Common myeloid progenitor, CD34-positive (primary cell): ENCODE measurements around the gene WWP2.
"Not testable (repeated sequence)": the region's sequence is repeated elsewhere in the genome, so short reads cannot be mapped to it uniquely, and the experiment has no call there.

ENCODE experiments used
- CTCF ChIA-PET: fragments of 350-600 bp; sonication (Branson Sonifier 250); formaldehyde crosslinking; loops from one replicate; lab custom pipeline; 2021; ENCODE audit warnings: antibody characterized with exemption; lab: Charles Lee
- POLR2A ChIA-PET: fragments of 350-600 bp; sonication (Branson Sonifier 250); formaldehyde crosslinking; loops from one replicate; lab custom pipeline; 2021; ENCODE audit warnings: antibody characterized with exemption; lab: Charles Lee
- DNase-seq, 3 donors: peaks; one replicate each; pipeline versions ENCODE4 v3.0.0 to v3.0.0-alpha.2; 2013
- H3K27ac ChIP-seq, 2 experiments: 1 replicate in 1 of 2; 2 replicates in 1 of 2; pipeline ENCODE4 v1.7.0; 2013; ENCODE audit warnings: inconsistent platforms in 2 of 2, low read length in 2 of 2, mild to moderate bottlenecking in 2 of 2, low read depth in 1 of 2, moderate library complexity in 1 of 2; ENCODE audit not compliant: severe bottlenecking in 2 of 2, insufficient read depth in 1 of 2, poor library complexity in 1 of 2
- H3K27me3 ChIP-seq, 5 experiments: replicated peaks in 2 of 5; 1 replicate in 3 of 5; 2 replicates in 2 of 5; pipeline versions ENCODE4 v1.6.1 to v1.7.0; 2013; ENCODE audit warnings: low read length in 4 of 5, mild to moderate bottlenecking in 2 of 5, moderate library complexity in 2 of 5, inconsistent platforms in 1 of 5; ENCODE audit not compliant: insufficient read depth in 5 of 5, control insufficient read depth in 4 of 5
- H3K36me3 ChIP-seq, 4 experiments: 1 replicate in 2 of 4; 2 replicates in 2 of 4; pipeline versions ENCODE4 v1.6.1 to v1.7.0; 2013; ENCODE audit warnings: low read length in 3 of 4, control low read depth in 1 of 4, mild to moderate bottlenecking in 1 of 4; ENCODE audit not compliant: control insufficient read depth in 4 of 4, insufficient read depth in 4 of 4
- H3K4me1 ChIP-seq, 4 experiments: 1 replicate in 3 of 4; 2 replicates in 1 of 4; pipeline versions ENCODE4 v1.6.1 to v1.7.1; 2013; ENCODE audit warnings: low read length in 3 of 4, mild to moderate bottlenecking in 3 of 4, control low read depth in 1 of 4, inconsistent platforms in 1 of 4, moderate library complexity in 1 of 4; ENCODE audit not compliant: control insufficient read depth in 4 of 4, insufficient read depth in 4 of 4; ENCODE audit errors: control extremely low read depth in 1 of 4
- H3K4me3 ChIP-seq, 7 experiments: 1 replicate in 4 of 7; 2 replicates in 3 of 7; pipeline versions ENCODE4 v1.5.1 to v1.7.0; 2013; ENCODE audit warnings: mild to moderate bottlenecking in 7 of 7, low read length in 6 of 7, moderate library complexity in 6 of 7, inconsistent platforms in 2 of 7, low read depth in 2 of 7, control low read depth in 1 of 7; ENCODE audit not compliant: insufficient read depth in 4 of 7, control insufficient read depth in 1 of 7; ENCODE audit errors: extremely low read depth in 1 of 7
- H3K9me3 ChIP-seq, 5 experiments: 1 replicate in 4 of 5; 2 replicates in 1 of 5; pipeline versions ENCODE4 v1.6.1 to v1.7.1; 2013; ENCODE audit warnings: low read length in 4 of 5, mild to moderate bottlenecking in 2 of 5, inconsistent platforms in 1 of 5, low read depth in 1 of 5, moderate library complexity in 1 of 5; ENCODE audit not compliant: control insufficient read depth in 4 of 5, insufficient read depth in 2 of 5; ENCODE audit errors: control extremely low read depth in 1 of 5
- WGBS: methylation state at CpG from one replicate; pipeline ENCODE4 v1.1.5; 2013; ENCODE audit not compliant: insufficient coverage; 5-methylcytosine and 5-hydroxymethylcytosine counted together

The WWP2 gene

GRCh38 chr16:69972935-69973334 lies 210.8 kb downstream of the WWP2 start:
- H3K9me3 ChIP-seq, H3K27ac ChIP-seq, DNase-seq, H3K4me3 ChIP-seq, CTCF ChIA-PET, POLR2A ChIA-PET, H3K36me3 ChIP-seq, H3K4me1 ChIP-seq, H3K27me3 ChIP-seq: not testable (repeated sequence)
- no CpG with 5 or more reads among the region's 8 CpGs for WGBS

GRCh38 chr16:69985196-69985595 lies 223.1 kb downstream of the WWP2 start:
- H3K9me3 ChIP-seq, H3K36me3 ChIP-seq, H3K4me1 ChIP-seq, H3K27ac ChIP-seq, H3K4me3 ChIP-seq, CTCF ChIA-PET, POLR2A ChIA-PET, H3K27me3 ChIP-seq: not testable (repeated sequence)
- WGBS = no CpG with 5 or more reads among the region's 1 CpG
- peak; percentile 36 to 61 (median 55) for DNase-seq
